Left lung (tissue), 10 donors: Measurements from ENCODE around the gene CLPSL1. TPM values are rescaled to one million over a fixed set of nuclear protein-coding genes. Genes with fewer than 3 reads are reported as not detected.

Source experiments
- ATAC-seq: fragments of 200-7000 bp; cut with Tn5 transposase; one replicate; pipeline ENCODE4 v1.9.1; 2020; ENCODE audit warnings: moderate library complexity
- DNase-seq, 4 donors: peaks; one replicate each; pipeline ENCODE4 v3.0.0-alpha.2; 2013 to 2020
- H3K27ac ChIP-seq, 2 donors: fragments of 200-600 bp; sonication (generic) in 1 of 2; one replicate each; pipeline versions ENCODE4 v1.5.0 to v1.8.0; 2020 to 2021
- H3K27me3 ChIP-seq, 2 donors: fragments of 200-600 bp; sonication (generic) in 1 of 2; one replicate each; pipeline versions ENCODE4 v1.5.0 to v1.8.0; 2020 to 2021
- H3K36me3 ChIP-seq, 2 donors: fragments of 200-600 bp; sonication (generic) in 1 of 2; one replicate each; pipeline versions ENCODE4 v1.5.0 to v1.8.0; 2020 to 2021
- H3K4me1 ChIP-seq, 2 donors: fragments of 200-600 bp; one replicate each; pipeline ENCODE4 v1.8.0; 2021
- H3K4me3 ChIP-seq, 2 donors: fragments of 200-600 bp; sonication (generic) in 1 of 2; one replicate each; pipeline versions ENCODE4 v1.5.0 to v1.8.0; 2020 to 2021; ENCODE audit warnings: mild to moderate bottlenecking in 1 of 2
- H3K9me3 ChIP-seq, 2 donors: fragments of 200-600 bp; sonication (generic) in 1 of 2; one replicate each; pipeline versions ENCODE4 v1.5.0 to v1.8.0; 2020 to 2021
- intact Hi-C, 2 donors: fragments of 100-400 bp; cut with DNase I; formaldehyde crosslinking; loops; one replicate each; pipeline versions ENCODE4 v1.11.2 to v1.14.2; 2022
- polyA plus RNA-seq, 6 donors: library from polyadenylated mRNA; unstranded; fragments of 120-200 nt; gene quantifications; one replicate each; pipeline ENCODE4 v1.2.1, GENCODE V29; 2013; ENCODE audit not compliant: insufficient read length in 6 of 6
- total RNA-seq, 2 donors: library from RNA; stranded (reverse); fragmentation: NEBNext Ultra II Directional; extraction: Animal tissue kit (Norgen Biotek cat#: 25700); gene quantifications; one replicate each; pipeline ENCODE4 v1.2.1, GENCODE V29; 2021
- TF ChIP-seq, protein P1 (sequence below), 2 donors: fragments of 200-600 bp; sonication (generic) in 1 of 2; IDR thresholded peaks; one replicate each; pipeline versions ENCODE4 v1.5.0 to v1.8.0; 2021; ENCODE audit warnings: antibody characterized with exemption in 2 of 2
- donor health status: DM: no; HTN: yes; CAD: no.
- donor health status: DM: no; HTN: no; CAD: no.

The CLPSL1 gene
- total and polyA plus RNA-seq, 8 donors: not detected

DNA sequence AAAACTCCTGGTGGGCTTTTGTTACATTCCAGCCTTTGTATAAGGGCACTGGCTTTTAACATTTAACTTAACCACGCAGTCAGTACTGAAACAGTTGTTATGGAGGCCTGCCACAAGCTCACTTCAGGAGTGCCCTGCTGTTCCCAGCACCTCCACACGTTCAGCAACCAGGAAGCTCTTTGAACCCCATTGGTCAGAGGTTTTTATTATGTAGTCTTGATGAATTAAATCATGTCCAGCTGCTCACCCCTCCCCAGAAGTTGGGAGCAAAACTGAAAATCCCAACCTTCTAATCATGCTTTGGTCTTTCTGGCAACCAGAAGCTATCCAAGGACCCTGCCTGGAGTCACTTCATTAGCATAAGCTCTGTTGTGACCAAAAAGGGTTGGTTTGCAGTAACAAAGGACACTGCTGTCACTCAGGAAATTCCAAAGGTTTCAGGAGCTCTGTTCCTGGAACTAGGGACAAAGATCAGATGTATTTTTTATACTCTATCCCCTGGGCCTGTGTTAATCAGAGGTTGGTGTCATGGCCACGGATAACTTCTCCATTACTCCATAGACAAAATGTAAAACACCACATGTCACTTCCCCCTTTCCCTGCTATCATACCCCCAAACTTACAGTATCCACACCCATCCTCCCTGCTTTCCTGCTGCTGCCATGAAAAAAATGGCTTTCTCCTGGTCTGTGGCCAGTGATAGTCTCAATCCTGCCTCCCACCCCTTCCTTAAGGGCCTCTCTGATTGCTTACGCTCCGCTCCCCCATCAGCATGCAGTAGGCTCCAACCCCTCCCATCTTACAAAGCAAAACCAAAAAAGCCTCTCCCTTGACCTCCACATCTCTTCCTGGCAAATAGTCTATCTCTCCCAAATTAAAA is 40.9 kb upstream of the CLPSL1 start:
- ATAC-seq (no peak), DNase-seq (no peak)
- intact Hi-C loops: loop anchor here (5.0 to 10.0 kb wide), 2 partner anchors 155 to 158 kb away; no protein-coding TSS in a partner anchor
- peaks cover 9 to 31% of the 10 kb centered on the region in 2 donors for H3K4me1 ChIP-seq
- H3K27ac ChIP-seq: no peak overlapping the region
- H3K4me3 ChIP-seq: no peak overlapping the region
- no peaks in the 10 kb centered on the region for H3K36me3 ChIP-seq
- TF ChIP-seq, protein P1, sequence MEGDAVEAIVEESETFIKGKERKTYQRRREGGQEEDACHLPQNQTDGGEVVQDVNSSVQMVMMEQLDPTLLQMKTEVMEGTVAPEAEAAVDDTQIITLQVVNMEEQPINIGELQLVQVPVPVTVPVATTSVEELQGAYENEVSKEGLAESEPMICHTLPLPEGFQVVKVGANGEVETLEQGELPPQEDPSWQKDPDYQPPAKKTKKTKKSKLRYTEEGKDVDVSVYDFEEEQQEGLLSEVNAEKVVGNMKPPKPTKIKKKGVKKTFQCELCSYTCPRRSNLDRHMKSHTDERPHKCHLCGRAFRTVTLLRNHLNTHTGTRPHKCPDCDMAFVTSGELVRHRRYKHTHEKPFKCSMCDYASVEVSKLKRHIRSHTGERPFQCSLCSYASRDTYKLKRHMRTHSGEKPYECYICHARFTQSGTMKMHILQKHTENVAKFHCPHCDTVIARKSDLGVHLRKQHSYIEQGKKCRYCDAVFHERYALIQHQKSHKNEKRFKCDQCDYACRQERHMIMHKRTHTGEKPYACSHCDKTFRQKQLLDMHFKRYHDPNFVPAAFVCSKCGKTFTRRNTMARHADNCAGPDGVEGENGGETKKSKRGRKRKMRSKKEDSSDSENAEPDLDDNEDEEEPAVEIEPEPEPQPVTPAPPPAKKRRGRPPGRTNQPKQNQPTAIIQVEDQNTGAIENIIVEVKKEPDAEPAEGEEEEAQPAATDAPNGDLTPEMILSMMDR (IDR thresholded peaks at IDR 0.05): no peak
- H3K9me3 ChIP-seq: no peaks in the 10 kb centered on the region
- no peaks in the 10 kb centered on the region for H3K27me3 ChIP-seq

DNA sequence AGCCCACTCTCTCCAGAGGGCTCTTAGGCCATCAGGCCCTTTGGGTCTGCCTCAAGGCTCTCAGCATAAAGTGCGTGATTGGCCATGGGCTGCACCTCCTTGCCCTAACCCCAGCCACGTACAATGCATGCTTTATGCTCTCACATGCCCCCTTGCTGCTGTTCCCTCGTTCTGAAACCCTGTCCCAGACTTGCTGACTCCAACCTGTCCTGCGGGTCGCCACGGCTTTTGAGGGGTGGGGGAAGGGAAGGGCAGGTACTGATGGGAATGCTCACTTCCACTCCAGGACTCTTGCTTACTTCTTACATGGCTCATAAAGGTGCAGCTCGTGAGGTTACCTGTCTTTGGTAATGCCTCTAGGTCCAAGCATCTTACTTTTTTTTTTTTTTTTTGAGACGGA is 38.0 kb upstream of the CLPSL1 start:
- Histone ChIP-seq H3K36me3 (no peaks in the 10 kb centered on the region), H3K9me3 (peaks cover 0 to 3% of the 10 kb centered on the region in 2 donors), H3K4me3 (no peak overlapping the region), H3K4me1 (peaks cover 0 to 2% of the 10 kb centered on the region in 2 donors), H3K27me3 (no peaks in the 10 kb centered on the region), H3K27ac (no peak overlapping the region)
- intact Hi-C loops: no loop called here
- DNase-seq (no peak), ATAC-seq (no peak)
- TF ChIP-seq, protein P1 (IDR thresholded peaks at IDR 0.05): no peak

DNA sequence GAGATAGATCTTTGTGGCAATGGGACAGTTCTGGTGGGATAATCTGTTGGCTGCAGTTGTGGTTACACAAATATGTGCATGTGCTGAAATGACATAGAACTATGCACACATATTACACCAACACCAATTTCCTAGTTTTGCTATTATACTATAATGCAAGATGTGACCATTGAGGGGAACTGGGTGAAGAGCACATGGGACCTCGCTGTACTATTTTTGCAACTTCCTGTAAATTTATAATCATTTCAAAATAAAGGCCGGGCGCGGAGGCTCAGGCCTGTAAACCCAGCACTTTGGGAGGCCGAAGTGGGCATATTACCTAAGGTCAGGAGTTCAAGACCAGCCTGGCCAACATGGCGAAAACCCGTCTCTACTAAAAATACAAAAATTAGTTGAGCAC is 35.3 kb upstream of the CLPSL1 start:
- H3K36me3 ChIP-seq: no peaks in the 10 kb centered on the region
- ATAC-seq (no peak), DNase-seq (no peak)
- H3K4me1 ChIP-seq: no peaks in the 10 kb centered on the region
- no peak overlapping the region for H3K4me3 ChIP-seq
- TF ChIP-seq, protein P1 (IDR thresholded peaks at IDR 0.05): no peak
- peaks cover 0 to 8% of the 10 kb centered on the region in 2 donors for H3K9me3 ChIP-seq
- no peaks in the 10 kb centered on the region for H3K27me3 ChIP-seq
- intact Hi-C loops: no loop called here
- H3K27ac ChIP-seq: no peak overlapping the region

DNA sequence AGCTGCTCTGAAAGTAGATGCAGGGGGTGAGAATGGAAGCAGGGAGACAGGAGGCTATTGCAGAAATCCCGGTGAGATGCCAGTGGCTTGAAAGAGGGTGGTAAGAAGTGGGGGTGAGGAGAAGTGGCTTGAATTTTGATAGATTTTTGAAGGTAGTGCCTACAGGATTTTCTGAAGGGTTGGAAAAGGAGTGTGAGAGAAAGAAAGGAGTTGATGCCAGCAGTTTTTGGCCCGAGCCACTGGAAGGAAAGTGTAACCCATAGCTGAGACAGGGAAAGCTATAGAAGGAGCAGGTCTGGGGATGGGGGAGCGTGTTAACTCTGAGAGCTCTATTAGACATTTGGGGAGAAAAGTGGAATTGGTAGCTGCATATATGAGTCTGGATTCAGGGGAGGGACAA is 34.3 kb upstream of the CLPSL1 start:
- Histone ChIP-seq H3K4me3 (no peak overlapping the region), H3K36me3 (no peaks in the 10 kb centered on the region), H3K9me3 (peaks cover 0 to 8% of the 10 kb centered on the region in 2 donors), H3K27ac (no peak overlapping the region), H3K27me3 (no peaks in the 10 kb centered on the region), H3K4me1 (no peaks in the 10 kb centered on the region)
- intact Hi-C loops: no loop called here
- DNase-seq (no peak), ATAC-seq (no peak)
- TF ChIP-seq, protein P1 (IDR thresholded peaks at IDR 0.05): no peak

DNA sequence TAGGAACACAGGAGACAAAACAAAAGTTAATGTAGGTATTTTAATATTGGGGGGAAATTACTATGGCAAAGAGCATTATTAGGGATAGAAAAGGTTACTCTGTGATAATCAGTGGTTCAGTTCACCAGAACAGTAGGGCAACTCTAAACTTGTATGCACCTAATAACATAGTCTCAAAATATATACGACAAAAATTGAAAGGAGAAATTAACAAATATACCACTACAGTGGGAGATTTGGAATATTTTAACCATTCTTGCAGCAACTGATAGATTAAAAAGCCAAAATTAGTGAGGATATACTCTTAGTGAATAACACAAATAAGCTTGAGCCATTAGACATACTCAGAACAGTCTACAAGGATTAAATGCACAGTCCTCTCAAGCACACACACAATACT is 32.9 kb upstream of the CLPSL1 start:
- Histone ChIP-seq H3K27me3 (no peaks in the 10 kb centered on the region), H3K4me3 (no peak overlapping the region), H3K36me3 (no peaks in the 10 kb centered on the region), H3K4me1 (no peaks in the 10 kb centered on the region), H3K9me3 (peaks cover 0 to 8% of the 10 kb centered on the region in 2 donors), H3K27ac (no peak overlapping the region)
- ATAC-seq: no peak
- no peak for DNase-seq
- TF ChIP-seq, protein P1 (IDR thresholded peaks at IDR 0.05): no peak
- intact Hi-C loops: no loop called here
